Coronary artery (tissue), 2 donors: ENCODE measurements around the gene RGCC.

Experiments
- DNase-seq: peaks from one replicate; pipeline ENCODE4 v3.0.0-alpha.2; 2017; ENCODE audit warnings: low spot score
- H3K27ac ChIP-seq, 2 donors: fragments of 200-600 bp; sonication (generic); one replicate each; pipeline ENCODE4 v1.5.1; 2016 to 2019
- H3K4me3 ChIP-seq: fragments of 200-600 bp; sonication (generic); 2 replicates; pipeline ENCODE4 v1.5.1; 2016; ENCODE audit warnings: mild to moderate bottlenecking, moderate library complexity
- CTCF ChIP-seq: fragments of 200-600 bp; sonication (generic); IDR thresholded peaks from one replicate; pipeline ENCODE4 v1.5.1; 2019; ENCODE audit warnings: antibody characterized with exemption

RGCC gene

GRCh38 chr13:41496420-41497234, 39.3 kb downstream of the RGCC start:
- H3K4me3 ChIP-seq = no peak overlapping the region
- TF ChIP-seq CTCF = no peak
- H3K27ac ChIP-seq = no peak overlapping the region
- no peak for DNase-seq

- Histone ChIP-seq H3K27ac (no peak overlapping the region), H3K4me3 (no peak overlapping the region)
- no peak for DNase-seq
- TF ChIP-seq CTCF = no peak
Observed at GRCh38 chr13:41497436-41497835, 40.1 kb downstream of the RGCC start.

- H3K27ac ChIP-seq = no peak overlapping the region
- TF ChIP-seq CTCF = no peak
- DNase-seq = no peak
Observed at GRCh38 chr13:41499452-41499851, 42.1 kb downstream of the RGCC start.

GRCh38 chr13:41500511-41500910, 43.2 kb downstream of the RGCC start:
- no peak for TF ChIP-seq CTCF
- DNase-seq = no peak
- H3K27ac ChIP-seq = no peak overlapping the region
- no peak overlapping the region for H3K4me3 ChIP-seq

More at GRCh38 chr13:41499452-41499851, 42.1 kb downstream of the RGCC start:
- no peak overlapping the region for H3K4me3 ChIP-seq

- no peak for TF ChIP-seq CTCF
- Histone ChIP-seq H3K27ac (no peak overlapping the region), H3K4me3 (no peak overlapping the region)
- DNase-seq = no peak
Observed at GRCh38 chr13:41501281-41501680, 43.9 kb downstream of the RGCC start.

- Histone ChIP-seq H3K27ac (no peak overlapping the region), H3K4me3 (no peak overlapping the region)
- no peak for DNase-seq
- no peak for TF ChIP-seq CTCF
Observed at GRCh38 chr13:41502031-41502430, 44.7 kb downstream of the RGCC start.

- Histone ChIP-seq H3K27ac (no peak overlapping the region), H3K4me3 (no peak overlapping the region)
- TF ChIP-seq CTCF = no peak
- DNase-seq = no peak
Observed at GRCh38 chr13:41502673-41503072, 45.3 kb downstream of the RGCC start.
